Measurements from ENCODE around the gene LRCH1. TPM values are rescaled to one million over a fixed set of nuclear protein-coding genes. Genes with fewer than 3 reads are reported as not detected.

LRCH1 gene
- total RNA-seq, 1 donor from 2014 or later = 2.9 TPM

- Mint-ChIP-seq H3K4me3 (no peak overlapping the region), H3K4me1 (peaks cover 4% of the 10 kb centered on the region), H3K27ac (peak overlapping the region; percentile 80), H3K27me3 (ENCODE audit: insufficient read depth, low read depth) (peaks cover 2% of the 10 kb centered on the region), H3K9me3 (no peaks in the 10 kb centered on the region), H3K36me3 (peaks cover 5% of the 10 kb centered on the region)
- no peak overlapping the region for H3K9ac ChIP-seq
- H3F3A ChIP-seq (ENCODE audit: low read depth) = no peaks in the 10 kb centered on the region
- H3K9me3 ChIP-seq (ENCODE audit: low read depth) = no peaks in the 10 kb centered on the region
- H3K4me1 ChIP-seq = no peaks in the 10 kb centered on the region
- peak; percentile 11 for DNase-seq (ENCODE audit: low spot score)
- H3K27ac ChIP-seq = no peak overlapping the region
- no peaks in the 10 kb centered on the region for H3K36me3 ChIP-seq
- no peaks in the 10 kb centered on the region for H3K27me3 ChIP-seq
- H3K4me3 ChIP-seq = no peak overlapping the region
- H3K79me2 ChIP-seq (ENCODE audit: low read depth) = no peaks in the 10 kb centered on the region
- H4K20me1 ChIP-seq (ENCODE audit: low read depth) = no peaks in the 10 kb centered on the region
- TF ChIP-seq CTCF (IDR thresholded peaks at IDR 0.05) = no peak
- H2AFZ ChIP-seq (replicated peaks) = no peak overlapping the region
- no peak overlapping the region for H3K4me2 ChIP-seq
These were observed 199.1 kb downstream of the LRCH1 start for GRCh38 chr13:46751811-46752635.

- Histone ChIP-seq H4K20me1 (ENCODE audit: low read depth) (no peaks in the 10 kb centered on the region), H3K9me3 (ENCODE audit: low read depth) (no peaks in the 10 kb centered on the region), H3K4me1 (no peaks in the 10 kb centered on the region), H3K27ac (no peak overlapping the region), H3K4me2 (no peak overlapping the region), H2AFZ (replicated peaks) (no peak overlapping the region), H3K79me2 (ENCODE audit: low read depth) (no peaks in the 10 kb centered on the region), H3K27me3 (no peaks in the 10 kb centered on the region), H3K4me3 (no peak overlapping the region), H3F3A (ENCODE audit: low read depth) (no peaks in the 10 kb centered on the region), H3K36me3 (no peaks in the 10 kb centered on the region), H3K9ac (no peak overlapping the region)
- Mint-ChIP-seq H3K4me3 (no peak overlapping the region), H3K9me3 (no peaks in the 10 kb centered on the region), H3K36me3 (peaks cover 4% of the 10 kb centered on the region), H3K27ac (no peak overlapping the region), H3K4me1 (peaks cover 5% of the 10 kb centered on the region), H3K27me3 (ENCODE audit: insufficient read depth, low read depth) (peaks cover under 1% of the 10 kb centered on the region)
- TF ChIP-seq EZH2 (IDR thresholded peaks at IDR 0.05) = no peak
- no peak for TF ChIP-seq CTCF (IDR thresholded peaks at IDR 0.05)
- TF ChIP-seq EZH2phosphoT487 (IDR thresholded peaks at IDR 0.05) = no peak
- no peak for DNase-seq (ENCODE audit: low spot score)
These were observed 200.2 kb downstream of the LRCH1 start for GRCh38 chr13:46753137-46753536.

DNA sequence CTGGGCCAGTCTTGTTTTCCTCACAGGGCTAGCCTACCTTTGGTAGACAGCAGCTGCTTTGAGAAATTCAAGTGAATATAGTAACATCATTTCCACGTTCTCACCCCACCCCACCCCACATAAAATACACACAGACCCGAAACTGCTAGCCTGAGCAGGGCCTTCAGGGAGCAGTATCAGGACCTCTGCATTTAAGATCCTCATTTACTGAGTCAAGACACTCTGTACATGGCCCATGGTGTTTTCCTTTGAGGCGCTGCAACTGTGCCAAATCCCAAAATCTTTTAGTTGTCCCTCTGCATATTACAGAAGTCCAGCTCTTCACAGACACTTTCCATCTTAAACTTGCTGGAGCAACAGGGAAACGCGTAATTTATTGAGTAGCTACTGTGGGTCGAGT lies 200.9 kb downstream of the LRCH1 start:
- Mint-ChIP-seq H3K27ac (no peak overlapping the region), H3K4me1 (peaks cover 5% of the 10 kb centered on the region), H3K27me3 (ENCODE audit: insufficient read depth, low read depth) (no peaks in the 10 kb centered on the region), H3K9me3 (no peaks in the 10 kb centered on the region), H3K4me3 (no peak overlapping the region), H3K36me3 (peaks cover 4% of the 10 kb centered on the region)
- no peaks in the 10 kb centered on the region for H4K20me1 ChIP-seq (ENCODE audit: low read depth)
- H3K9ac ChIP-seq = no peak overlapping the region
- TF ChIP-seq CTCF (IDR thresholded peaks at IDR 0.05) = no peak
- no peaks in the 10 kb centered on the region for H3K79me2 ChIP-seq (ENCODE audit: low read depth)
- no peaks in the 10 kb centered on the region for H3K27me3 ChIP-seq
- no peaks in the 10 kb centered on the region for H3K9me3 ChIP-seq (ENCODE audit: low read depth)
- H3K4me2 ChIP-seq = no peak overlapping the region
- DNase-seq (ENCODE audit: low spot score) = no peak
- no peak overlapping the region for H3K27ac ChIP-seq
- H3F3A ChIP-seq (ENCODE audit: low read depth) = no peaks in the 10 kb centered on the region
- H3K36me3 ChIP-seq = no peaks in the 10 kb centered on the region
- H2AFZ ChIP-seq (replicated peaks) = no peak overlapping the region
- H3K4me3 ChIP-seq = no peak overlapping the region
- H3K4me1 ChIP-seq = no peaks in the 10 kb centered on the region
